ENCODE results near the gene MAGEA9.

DNA sequence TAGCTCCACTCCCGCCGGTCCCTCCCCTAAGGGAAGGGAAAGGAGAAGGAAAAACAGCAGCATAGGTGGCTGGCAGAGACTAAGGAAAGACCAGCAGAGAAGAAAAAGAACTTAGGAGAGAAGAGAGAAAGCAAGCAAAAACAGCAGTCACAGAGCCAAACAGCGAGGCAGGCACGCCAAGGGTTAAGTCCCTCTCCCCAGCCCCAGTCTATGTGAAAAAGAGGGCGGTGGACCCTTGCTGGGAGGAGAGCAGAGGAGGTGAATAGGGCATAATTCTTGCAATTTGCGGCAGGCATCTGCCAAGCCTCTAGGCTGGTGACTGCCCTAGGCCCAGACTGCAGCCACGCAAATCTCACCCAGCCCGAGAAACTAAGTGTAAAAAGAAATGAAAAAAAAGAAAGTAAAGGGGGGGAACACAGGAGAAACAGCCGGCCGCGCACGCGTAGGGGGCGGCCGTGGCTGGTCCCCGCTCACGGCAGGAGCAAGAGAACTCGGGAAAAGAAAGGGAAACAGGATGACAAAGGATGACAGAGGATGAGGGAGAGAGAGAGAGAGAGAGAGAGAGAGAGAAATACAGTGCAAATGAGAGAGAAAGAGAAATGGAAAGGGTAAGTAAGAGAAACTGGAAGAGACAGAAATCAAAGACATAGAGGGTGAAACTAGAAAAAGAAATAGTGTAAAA lies 48.6 kb downstream of the MAGEA9 start:
- TF ChIP-seq, protein P1, sequence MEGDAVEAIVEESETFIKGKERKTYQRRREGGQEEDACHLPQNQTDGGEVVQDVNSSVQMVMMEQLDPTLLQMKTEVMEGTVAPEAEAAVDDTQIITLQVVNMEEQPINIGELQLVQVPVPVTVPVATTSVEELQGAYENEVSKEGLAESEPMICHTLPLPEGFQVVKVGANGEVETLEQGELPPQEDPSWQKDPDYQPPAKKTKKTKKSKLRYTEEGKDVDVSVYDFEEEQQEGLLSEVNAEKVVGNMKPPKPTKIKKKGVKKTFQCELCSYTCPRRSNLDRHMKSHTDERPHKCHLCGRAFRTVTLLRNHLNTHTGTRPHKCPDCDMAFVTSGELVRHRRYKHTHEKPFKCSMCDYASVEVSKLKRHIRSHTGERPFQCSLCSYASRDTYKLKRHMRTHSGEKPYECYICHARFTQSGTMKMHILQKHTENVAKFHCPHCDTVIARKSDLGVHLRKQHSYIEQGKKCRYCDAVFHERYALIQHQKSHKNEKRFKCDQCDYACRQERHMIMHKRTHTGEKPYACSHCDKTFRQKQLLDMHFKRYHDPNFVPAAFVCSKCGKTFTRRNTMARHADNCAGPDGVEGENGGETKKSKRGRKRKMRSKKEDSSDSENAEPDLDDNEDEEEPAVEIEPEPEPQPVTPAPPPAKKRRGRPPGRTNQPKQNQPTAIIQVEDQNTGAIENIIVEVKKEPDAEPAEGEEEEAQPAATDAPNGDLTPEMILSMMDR (conservative IDR thresholded peaks at IDR 0.05; ENCODE audit: low read length) = no peak
- no peak for TF ChIP-seq EZH2phosphoT487 (IDR thresholded peaks at IDR 0.05; ENCODE audit: borderline replicate concordance, low read depth, low read length)

All from OCI-LY7 (cell line).